Brain microvascular endothelial cell (primary cell): Measurements from ENCODE around the gene CRB3.

Experiments used
- DNase-seq: peaks from one replicate; pipeline ENCODE4 v3.0.0-alpha.2; 2020
- H3K27ac ChIP-seq: fragments of 250-450 bp; sonication (Bioruptor Pico); 2 replicates; pipeline ENCODE4 v1.5.1; 2020; ENCODE audit warnings: mild to moderate bottlenecking, moderate library complexity
- H3K27me3 ChIP-seq: fragments of 250-450 bp; sonication (Bioruptor Pico); replicated peaks from 2 replicates; pipeline ENCODE4 v1.5.1; 2020; ENCODE audit warnings: mild to moderate bottlenecking
- H3K36me3 ChIP-seq: fragments of 250-450 bp; sonication (Bioruptor Pico); replicated peaks from 2 replicates; pipeline ENCODE4 v1.5.1; 2020; ENCODE audit warnings: mild to moderate bottlenecking
- H3K4me3 ChIP-seq: 2 replicates; pipeline ENCODE4 v1.5.1; 2011; ENCODE audit warnings: low read depth, mild to moderate bottlenecking, control low read depth, low read length, moderate library complexity
- in situ Hi-C: cut with HindIII; loops from 2 replicates; pipeline ENCODE4 v1.10.0; 2017; ENCODE audit warnings: low sequenced_read_pairs, low pct_ligation_motif_present
- TF ChIP-seq, protein P1 (sequence below): IDR thresholded peaks from 2 replicates; pipeline ENCODE4 v1.5.1; 2011; ENCODE audit warnings: low read depth, mild to moderate bottlenecking, moderate library complexity, low read length, control low read depth, inconsistent platforms; ENCODE audit errors: missing control alignments

CRB3 gene

GRCh38 chr19:6510618-6511017 is 46.5 kb downstream of the CRB3 start:
- H3K36me3 ChIP-seq, result no peaks in the 10 kb centered on the region
- no peaks in the 10 kb centered on the region for H3K27me3 ChIP-seq
- DNase-seq, result no peak
- TF ChIP-seq, protein P1, sequence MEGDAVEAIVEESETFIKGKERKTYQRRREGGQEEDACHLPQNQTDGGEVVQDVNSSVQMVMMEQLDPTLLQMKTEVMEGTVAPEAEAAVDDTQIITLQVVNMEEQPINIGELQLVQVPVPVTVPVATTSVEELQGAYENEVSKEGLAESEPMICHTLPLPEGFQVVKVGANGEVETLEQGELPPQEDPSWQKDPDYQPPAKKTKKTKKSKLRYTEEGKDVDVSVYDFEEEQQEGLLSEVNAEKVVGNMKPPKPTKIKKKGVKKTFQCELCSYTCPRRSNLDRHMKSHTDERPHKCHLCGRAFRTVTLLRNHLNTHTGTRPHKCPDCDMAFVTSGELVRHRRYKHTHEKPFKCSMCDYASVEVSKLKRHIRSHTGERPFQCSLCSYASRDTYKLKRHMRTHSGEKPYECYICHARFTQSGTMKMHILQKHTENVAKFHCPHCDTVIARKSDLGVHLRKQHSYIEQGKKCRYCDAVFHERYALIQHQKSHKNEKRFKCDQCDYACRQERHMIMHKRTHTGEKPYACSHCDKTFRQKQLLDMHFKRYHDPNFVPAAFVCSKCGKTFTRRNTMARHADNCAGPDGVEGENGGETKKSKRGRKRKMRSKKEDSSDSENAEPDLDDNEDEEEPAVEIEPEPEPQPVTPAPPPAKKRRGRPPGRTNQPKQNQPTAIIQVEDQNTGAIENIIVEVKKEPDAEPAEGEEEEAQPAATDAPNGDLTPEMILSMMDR, result no peak
- in situ Hi-C loops, result no loop called here
- no peak overlapping the region for H3K4me3 ChIP-seq
- H3K27ac ChIP-seq, result no peak overlapping the region

DNA sequence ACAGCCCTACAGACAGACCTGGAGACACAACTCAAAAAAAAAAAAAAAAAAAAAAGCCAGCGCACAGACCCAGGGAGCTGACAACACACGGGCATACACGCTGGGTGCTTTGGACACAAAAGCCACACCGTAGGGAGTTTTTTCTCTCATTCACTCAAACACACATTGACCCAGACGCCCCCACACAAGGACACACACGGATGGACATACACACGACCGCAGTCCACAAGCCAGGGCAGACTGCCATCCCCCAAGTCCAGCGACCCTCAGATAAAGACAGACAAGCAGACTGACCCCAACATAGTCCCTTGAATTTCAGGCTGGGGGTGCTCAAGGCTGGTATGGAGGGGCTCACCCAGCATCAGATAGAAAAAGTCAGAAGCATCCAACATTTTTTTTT is 50.0 kb downstream of the CRB3 start:
- Histone ChIP-seq H3K27ac (no peak overlapping the region), H3K27me3 (no peaks in the 10 kb centered on the region), H3K4me3 (no peak overlapping the region), H3K36me3 (no peaks in the 10 kb centered on the region)
- TF ChIP-seq, protein P1, result no peak
- DNase-seq, result no peak
- in situ Hi-C loops, result no loop called here

- in situ Hi-C loops, result no loop called here
- H3K27me3 ChIP-seq, result no peaks in the 10 kb centered on the region
- DNase-seq, result no peak
- no peaks in the 10 kb centered on the region for H3K36me3 ChIP-seq
- no peak overlapping the region for H3K27ac ChIP-seq
- TF ChIP-seq, protein P1, result no peak
- H3K4me3 ChIP-seq, result no peak overlapping the region
Measured at GRCh38 chr19:6514926-6515544, 51.0 kb downstream of the CRB3 start.

GRCh38 chr19:6516018-6516658 is 52.1 kb downstream of the CRB3 start:
- peak; percentile 94 for DNase-seq
- no peaks in the 10 kb centered on the region for H3K27me3 ChIP-seq
- TF ChIP-seq, protein P1, result no peak
- peak overlapping the region; percentile 62 for H3K4me3 ChIP-seq
- in situ Hi-C loops, result no loop called here
- H3K27ac ChIP-seq, result no peak overlapping the region
- H3K36me3 ChIP-seq, result no peaks in the 10 kb centered on the region
